Gastrocnemius medialis (tissue), 4 donors: ENCODE data around the gene FBLN7. TPM values are rescaled to one million over a fixed set of nuclear protein-coding genes. Genes with fewer than 3 reads are reported as not detected.
"Not testable (repeated sequence)": the region's sequence is repeated elsewhere in the genome, so short reads cannot be mapped to it uniquely, and the experiment has no call there.

Source experiments
- ATAC-seq, 2 donors: fragments of 150-250 bp; one replicate each; pipeline ENCODE4 v1.9.1; 2016
- DNase-seq, 2 donors: peaks; one replicate each; pipeline ENCODE4 v3.0.0-alpha.2; 2019
- H3K27ac ChIP-seq, 4 donors: fragments of 200-600 bp; sonication (generic); 1 replicate in 1 of 4; 2 replicates in 3 of 4; pipeline ENCODE4 v1.5.1; 2016 to 2018; ENCODE audit warnings: mild to moderate bottlenecking in 2 of 4, moderate library complexity in 1 of 4
- H3K27me3 ChIP-seq, 3 donors: fragments of 200-600 bp; sonication (generic) in 2 of 3; 1 replicate in 1 of 3; 2 replicates in 2 of 3; pipeline versions ENCODE4 v1.5.1 to v1.6.0; 2016 to 2019; ENCODE audit warnings: mild to moderate bottlenecking in 1 of 3, moderate library complexity in 1 of 3
- H3K36me3 ChIP-seq, 2 donors: fragments of 200-600 bp; sonication (generic) in 1 of 2; one replicate each; pipeline ENCODE4 v1.5.1; 2017 to 2018
- H3K4me1 ChIP-seq, 2 donors: fragments of 200-600 bp; sonication (generic) in 1 of 2; one replicate each; pipeline ENCODE4 v1.5.1; 2016 to 2017; ENCODE audit warnings: mild to moderate bottlenecking in 2 of 2
- H3K4me3 ChIP-seq, 4 donors: fragments of 200-600 bp; sonication (generic) in 3 of 4; 1 replicate in 1 of 4; 2 replicates in 3 of 4; pipeline ENCODE4 v1.5.1; 2016 to 2019; ENCODE audit warnings: mild to moderate bottlenecking in 2 of 4
- H3K9me3 ChIP-seq, 3 donors: fragments of 200-600 bp; sonication (generic) in 2 of 3; 1 replicate in 1 of 3; 2 replicates in 2 of 3; pipeline ENCODE4 v1.5.1; 2016 to 2019
- POLR2A ChIP-seq, 2 donors: fragments of 450-650 bp; IDR thresholded peaks; one replicate each; pipeline ENCODE4 v1.6.1; 2017; ENCODE audit warnings: antibody characterized with exemption in 2 of 2, mild to moderate bottlenecking in 2 of 2, moderate library complexity in 2 of 2
- in situ Hi-C, 4 donors: fragments of 200-750 bp; cut with MboI; loops; one replicate each; pipeline versions ENCODE4 v1.15.0 to v1.8.0; 2017; ENCODE audit warnings: low sequenced_read_pairs in 4 of 4
- intact Hi-C: fragments of 100-400 bp; cut with DNase I; formaldehyde crosslinking; loops from one replicate; pipeline ENCODE4 v1.15.1; 2023; ENCODE audit warnings: low total_unique reads
- total RNA-seq, 4 donors: library from RNA; depleted of rRNA; stranded (reverse); fragments of >200 nt; gene quantifications; one replicate each; pipeline versions ENCODE4 v1.1.0 to v1.2.3, GENCODE V29; 2016
- TF ChIP-seq, protein P1 (sequence below), 5 experiments: fragments of 450-650 bp in 3 of 5; fragments of 200-600 bp in 2 of 5; sonication (generic) in 2 of 5; IDR thresholded peaks in 4 of 5; conservative IDR thresholded peaks in 1 of 5; 1 replicate in 4 of 5; 2 replicates in 1 of 5; pipeline ENCODE4 v1.5.1; 2016 to 2019; ENCODE audit warnings: antibody characterized with exemption in 5 of 5, mild to moderate bottlenecking in 3 of 5, moderate library complexity in 3 of 5

FBLN7 gene
- total RNA-seq, 4 donors from 2014 or later = 0.41 to 3.3 (median 0.54) TPM

DNA sequence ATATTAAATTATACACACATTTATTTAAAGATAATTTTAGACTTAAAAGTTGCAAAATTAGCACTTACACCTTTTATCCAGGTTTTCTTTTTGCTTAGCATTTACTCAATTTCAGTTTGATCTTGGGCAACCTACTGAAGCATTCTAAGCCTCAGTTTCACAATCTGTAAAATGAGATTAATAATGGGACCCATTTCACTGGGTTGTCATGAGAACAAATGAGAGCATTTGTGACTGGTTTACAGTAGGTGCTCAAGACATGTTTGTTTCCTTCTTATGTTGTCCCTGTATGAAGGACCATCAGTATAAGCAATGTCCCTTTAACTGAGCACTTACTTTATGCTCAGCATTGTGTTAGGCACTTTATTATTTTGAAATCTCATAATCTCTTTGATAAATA lies 4.8 kb upstream of the FBLN7 start:
- H3K4me1 ChIP-seq = peaks cover 0 to 4% of the 10 kb centered on the region in 2 donors
- H3K27ac ChIP-seq = no peak overlapping the region
- DNase-seq = no peak
- no peaks in the 10 kb centered on the region for H3K36me3 ChIP-seq
- H3K9me3 ChIP-seq = no peaks in the 10 kb centered on the region
- H3K27me3 ChIP-seq = peaks cover 0 to 16% (median 0%) of the 10 kb centered on the region in 3 donors
- no peak overlapping the region for H3K4me3 ChIP-seq
- ATAC-seq = no peak
- in situ Hi-C loops (no loop called here), intact Hi-C loops (no loop called here)
- TF ChIP-seq, protein P1, sequence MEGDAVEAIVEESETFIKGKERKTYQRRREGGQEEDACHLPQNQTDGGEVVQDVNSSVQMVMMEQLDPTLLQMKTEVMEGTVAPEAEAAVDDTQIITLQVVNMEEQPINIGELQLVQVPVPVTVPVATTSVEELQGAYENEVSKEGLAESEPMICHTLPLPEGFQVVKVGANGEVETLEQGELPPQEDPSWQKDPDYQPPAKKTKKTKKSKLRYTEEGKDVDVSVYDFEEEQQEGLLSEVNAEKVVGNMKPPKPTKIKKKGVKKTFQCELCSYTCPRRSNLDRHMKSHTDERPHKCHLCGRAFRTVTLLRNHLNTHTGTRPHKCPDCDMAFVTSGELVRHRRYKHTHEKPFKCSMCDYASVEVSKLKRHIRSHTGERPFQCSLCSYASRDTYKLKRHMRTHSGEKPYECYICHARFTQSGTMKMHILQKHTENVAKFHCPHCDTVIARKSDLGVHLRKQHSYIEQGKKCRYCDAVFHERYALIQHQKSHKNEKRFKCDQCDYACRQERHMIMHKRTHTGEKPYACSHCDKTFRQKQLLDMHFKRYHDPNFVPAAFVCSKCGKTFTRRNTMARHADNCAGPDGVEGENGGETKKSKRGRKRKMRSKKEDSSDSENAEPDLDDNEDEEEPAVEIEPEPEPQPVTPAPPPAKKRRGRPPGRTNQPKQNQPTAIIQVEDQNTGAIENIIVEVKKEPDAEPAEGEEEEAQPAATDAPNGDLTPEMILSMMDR (IDR thresholded peaks at IDR 0.05 in 4 of 5, conservative IDR thresholded peaks at IDR 0.05 in 1 of 5) = no peak
- no peak for TF ChIP-seq POLR2A (IDR thresholded peaks at IDR 0.05)

DNA sequence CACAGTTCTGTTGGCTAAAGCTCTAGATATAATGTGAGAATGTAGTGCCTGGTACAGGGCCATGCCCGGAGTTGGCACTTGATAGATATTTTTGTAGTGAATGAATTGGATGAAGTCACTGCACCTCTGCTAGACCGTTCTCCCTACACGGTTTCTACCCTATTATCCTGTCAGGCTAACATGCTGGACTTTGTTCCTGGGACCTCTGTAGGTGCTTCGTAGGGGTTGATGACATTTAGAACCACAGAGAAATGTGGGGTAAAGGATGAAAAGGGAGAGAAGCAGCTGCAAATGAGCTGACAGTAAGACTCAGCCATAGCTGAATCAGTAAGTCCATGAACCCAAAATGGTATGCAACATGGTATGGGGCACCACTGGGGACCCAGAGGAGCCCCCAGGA lies 4.1 kb upstream of the FBLN7 start:
- intact Hi-C loops = no loop called here
- DNase-seq (no peak), ATAC-seq (no peak)
- in situ Hi-C loops = no loop called here
- no peak overlapping the region for H3K4me3 ChIP-seq
- peaks cover 0 to 16% (median 0%) of the 10 kb centered on the region in 3 donors for H3K27me3 ChIP-seq
- no peak overlapping the region for H3K27ac ChIP-seq
- H3K4me1 ChIP-seq = peaks cover 0 to 4% of the 10 kb centered on the region in 2 donors
- TF ChIP-seq, protein P1 (IDR thresholded peaks at IDR 0.05 in 4 of 5, conservative IDR thresholded peaks at IDR 0.05 in 1 of 5) = no peak
- TF ChIP-seq POLR2A (IDR thresholded peaks at IDR 0.05) = no peak
- H3K36me3 ChIP-seq = no peaks in the 10 kb centered on the region
- no peaks in the 10 kb centered on the region for H3K9me3 ChIP-seq

DNA sequence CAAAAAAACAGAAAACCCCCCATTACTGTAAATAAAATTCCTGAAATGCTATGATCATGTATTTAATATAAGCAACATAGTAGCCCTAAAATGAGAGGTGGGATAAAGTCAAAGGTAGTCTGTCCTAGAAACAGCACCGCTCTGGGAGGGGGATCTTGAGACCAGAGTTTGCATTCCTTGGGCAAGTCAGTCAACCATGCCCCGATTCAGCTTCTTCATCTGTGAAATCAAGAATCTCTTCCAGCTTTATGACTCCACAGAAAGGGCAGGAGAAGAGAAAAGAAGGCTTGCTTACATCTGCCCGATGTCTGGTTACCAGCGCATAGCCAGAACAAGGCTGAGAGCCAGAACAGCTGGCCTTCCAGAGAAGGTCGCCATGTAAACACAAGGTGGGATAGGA lies 2.1 kb upstream of the FBLN7 start:
- TF ChIP-seq POLR2A (IDR thresholded peaks at IDR 0.05) = no peak
- TF ChIP-seq, protein P1 (IDR thresholded peaks at IDR 0.05 in 4 of 5, conservative IDR thresholded peaks at IDR 0.05 in 1 of 5) = no peak
- in situ Hi-C loops (no loop called here), intact Hi-C loops (no loop called here)
- no peaks in the 10 kb centered on the region for H3K36me3 ChIP-seq
- peaks cover 0 to 16% (median 0%) of the 10 kb centered on the region in 3 donors for H3K27me3 ChIP-seq
- H3K27ac ChIP-seq = no peak overlapping the region
- no peak overlapping the region for H3K4me3 ChIP-seq
- peaks cover 0 to 4% of the 10 kb centered on the region in 2 donors for H3K4me1 ChIP-seq
- no peak for DNase-seq
- no peaks in the 10 kb centered on the region for H3K9me3 ChIP-seq
- ATAC-seq = no peak

DNA sequence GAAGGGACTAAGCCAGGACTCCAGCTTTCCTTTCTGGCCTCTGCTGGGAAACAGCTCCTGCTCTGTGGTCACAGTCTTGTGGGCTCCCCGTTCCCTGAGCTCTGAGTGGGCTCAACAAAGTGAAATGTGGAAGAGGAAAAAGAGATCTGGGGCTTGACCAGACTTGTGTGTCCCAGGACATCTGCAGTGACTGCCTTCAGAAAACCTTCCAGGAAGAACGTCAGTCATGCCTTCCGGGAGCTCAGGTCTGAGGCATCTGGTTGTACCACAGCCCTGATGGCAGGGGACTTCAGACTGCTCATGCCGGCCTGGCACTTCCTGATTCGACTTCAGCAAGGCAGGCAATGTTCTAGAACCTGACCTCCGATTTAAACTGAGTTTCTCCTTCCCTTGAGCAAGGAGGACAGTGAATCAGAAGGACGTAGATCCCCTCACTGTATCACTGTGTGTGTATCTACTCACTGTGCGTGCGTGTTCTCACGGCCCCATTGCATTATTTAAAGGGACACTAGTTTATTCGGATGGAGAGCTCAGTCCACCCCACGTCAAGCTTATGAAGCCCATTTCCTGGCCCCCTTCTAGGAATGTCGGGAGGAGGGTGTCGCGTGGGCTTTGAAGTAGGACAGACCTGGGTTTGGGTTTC lies 548 bp upstream of the FBLN7 start:
- H3K36me3 ChIP-seq = no peaks in the 10 kb centered on the region
- DNase-seq (no peak), ATAC-seq (peak; percentile 23 to 33)
- intact Hi-C loops (no loop called here), in situ Hi-C loops (no loop called here)
- peaks cover 0 to 16% (median 0%) of the 10 kb centered on the region in 3 donors for H3K27me3 ChIP-seq
- H3K4me1 ChIP-seq = peaks cover 0 to 4% of the 10 kb centered on the region in 2 donors
- no peak for TF ChIP-seq POLR2A (IDR thresholded peaks at IDR 0.05)
- TF ChIP-seq, protein P1 (IDR thresholded peaks at IDR 0.05 in 4 of 5, conservative IDR thresholded peaks at IDR 0.05 in 1 of 5) = no peak
- no peaks in the 10 kb centered on the region for H3K9me3 ChIP-seq
- H3K4me3 ChIP-seq = peak overlapping the region; percentile 46 to 61 (median 51)
- peak overlapping the region in 1 of 4 donors; percentile 38 for H3K27ac ChIP-seq

DNA sequence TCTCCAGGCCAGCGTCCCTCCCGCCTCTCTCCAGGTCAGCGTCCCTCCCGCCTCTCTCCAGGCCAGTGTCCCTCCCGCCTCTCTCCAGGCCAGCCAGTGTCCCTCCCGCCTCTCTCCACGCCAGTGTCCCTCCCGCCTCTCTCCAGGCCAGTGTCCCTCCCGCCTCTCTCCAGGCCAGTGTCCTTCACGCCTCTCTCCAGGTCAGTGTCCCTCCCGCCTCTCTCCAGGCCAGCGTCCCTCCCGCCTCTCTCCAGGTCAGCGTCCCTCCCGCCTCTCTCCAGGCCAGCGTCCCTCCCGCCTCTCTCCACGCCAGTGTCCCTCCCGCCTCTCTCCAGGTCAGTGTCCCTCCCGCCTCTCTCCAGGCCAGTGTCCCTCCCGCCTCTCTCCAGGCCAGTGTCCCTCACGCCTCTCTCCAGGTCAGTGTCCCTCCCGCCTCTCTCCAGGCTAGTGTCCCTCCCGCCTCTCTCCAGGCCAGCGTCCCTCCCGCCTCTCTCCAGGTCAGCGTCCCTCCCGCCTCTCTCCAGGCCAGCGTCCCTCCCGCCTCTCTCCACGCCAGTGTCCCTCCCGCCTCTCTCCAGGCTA lies 939 bp downstream of the FBLN7 start:
- ATAC-seq, DNase-seq: not testable (repeated sequence)
- H3K27me3 ChIP-seq = peaks cover 0 to 16% (median 0%) of the 10 kb centered on the region in 3 donors

DNA sequence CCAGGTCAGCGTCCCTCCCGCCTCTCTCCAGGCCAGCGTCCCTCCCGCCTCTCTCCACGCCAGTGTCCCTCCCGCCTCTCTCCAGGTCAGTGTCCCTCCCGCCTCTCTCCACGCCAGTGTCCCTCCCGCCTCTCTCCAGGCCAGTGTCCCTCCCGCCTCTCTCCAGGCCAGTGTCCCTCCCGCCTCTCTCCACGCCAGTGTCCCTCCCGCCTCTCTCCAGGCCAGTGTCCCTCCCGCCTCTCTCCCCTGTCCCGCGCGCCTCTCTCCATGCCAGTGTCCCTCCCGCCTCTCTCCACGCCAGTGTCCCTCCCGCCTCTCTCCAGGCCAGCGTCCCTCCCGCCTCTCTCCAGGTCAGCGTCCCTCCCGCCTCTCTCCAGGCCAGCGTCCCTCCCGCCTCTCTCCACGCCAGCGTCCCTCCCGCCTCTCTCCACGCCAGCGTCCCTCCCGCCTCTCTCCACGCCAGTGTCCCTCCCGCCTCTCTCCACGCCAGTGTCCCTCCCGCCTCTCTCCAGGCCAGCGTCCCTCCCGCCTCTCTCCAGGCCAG lies 1.5 kb downstream of the FBLN7 start:
- in situ Hi-C loops, DNase-seq, H3K9me3 ChIP-seq, intact Hi-C loops, ATAC-seq, H3K4me1 ChIP-seq, H3K36me3 ChIP-seq: not testable (repeated sequence)
- peak overlapping the region in 2 of 4 donors; percentile 56 to 71 for H3K27ac ChIP-seq
- H3K4me3 ChIP-seq = peak overlapping the region; percentile 19 to 50 (median 34)
- peaks cover 0 to 16% (median 0%) of the 10 kb centered on the region in 3 donors for H3K27me3 ChIP-seq

More for the DNA sequence above, 939 bp downstream of the FBLN7 start:
- H3K36me3 ChIP-seq, in situ Hi-C loops, H3K9me3 ChIP-seq, H3K4me1 ChIP-seq, intact Hi-C loops: not testable (repeated sequence)
- H3K4me3 ChIP-seq = peak overlapping the region in 3 of 4 donors; percentile 46 to 52 (median 50)
- H3K27ac ChIP-seq = peak overlapping the region in 1 of 4 donors; percentile 38
